IPS-15b (cell line): Measurements from ENCODE around the gene OLA1.

Experiments
- H3K27me3 ChIP-seq: one replicate; pipeline ENCODE4 v1.6.1; 2013; ENCODE audit warnings: low read length; ENCODE audit not compliant: control insufficient read depth, insufficient read depth
- H3K36me3 ChIP-seq: one replicate; pipeline ENCODE4 v1.6.1; 2013; ENCODE audit warnings: low read length; ENCODE audit not compliant: control insufficient read depth, insufficient read depth
- H3K4me1 ChIP-seq: one replicate; pipeline ENCODE4 v1.6.1; 2013; ENCODE audit warnings: mild to moderate bottlenecking, low read length; ENCODE audit not compliant: control insufficient read depth, insufficient read depth
- H3K4me3 ChIP-seq: one replicate; pipeline ENCODE4 v1.5.1; 2013; ENCODE audit warnings: low read depth, low read length
- H3K9ac ChIP-seq: one replicate; pipeline ENCODE4 v1.6.1; 2013; ENCODE audit warnings: low read depth, mild to moderate bottlenecking, low read length
- H3K9me3 ChIP-seq: one replicate; pipeline ENCODE4 v1.6.1; 2013; ENCODE audit warnings: mild to moderate bottlenecking, low read length; ENCODE audit not compliant: control insufficient read depth, insufficient read depth

OLA1 gene

GRCh38 chr2:174108579-174108978 lies 139.8 kb downstream of the OLA1 start:
- no peak overlapping the region for H3K9ac ChIP-seq
- no peak overlapping the region for H3K4me3 ChIP-seq
- no peaks in the 10 kb centered on the region for H3K27me3 ChIP-seq
- H3K36me3 ChIP-seq, result no peaks in the 10 kb centered on the region
- H3K4me1 ChIP-seq, result peaks cover 15% of the 10 kb centered on the region
- no peaks in the 10 kb centered on the region for H3K9me3 ChIP-seq

- Histone ChIP-seq H3K4me1 (peaks cover 15% of the 10 kb centered on the region), H3K9me3 (no peaks in the 10 kb centered on the region), H3K9ac (no peak overlapping the region), H3K36me3 (no peaks in the 10 kb centered on the region), H3K4me3 (no peak overlapping the region), H3K27me3 (no peaks in the 10 kb centered on the region)
Measured at GRCh38 chr2:174106736-174107135, 141.6 kb downstream of the OLA1 start.

GRCh38 chr2:174094542-174094941 lies 153.8 kb downstream of the OLA1 start:
- no peak overlapping the region for H3K4me3 ChIP-seq
- no peaks in the 10 kb centered on the region for H3K9me3 ChIP-seq
- H3K9ac ChIP-seq, result no peak overlapping the region
- H3K4me1 ChIP-seq, result no peaks in the 10 kb centered on the region
- no peaks in the 10 kb centered on the region for H3K27me3 ChIP-seq
- no peaks in the 10 kb centered on the region for H3K36me3 ChIP-seq

- H3K9ac ChIP-seq, result no peak overlapping the region
- H3K9me3 ChIP-seq, result no peaks in the 10 kb centered on the region
- H3K27me3 ChIP-seq, result no peaks in the 10 kb centered on the region
- H3K36me3 ChIP-seq, result no peaks in the 10 kb centered on the region
- no peaks in the 10 kb centered on the region for H3K4me1 ChIP-seq
- no peak overlapping the region for H3K4me3 ChIP-seq
Measured at GRCh38 chr2:174090476-174090875, 157.9 kb downstream of the OLA1 start.

GRCh38 chr2:174088706-174089460 lies 159.4 kb downstream of the OLA1 start:
- Histone ChIP-seq H3K9me3 (no peaks in the 10 kb centered on the region), H3K36me3 (no peaks in the 10 kb centered on the region), H3K4me3 (no peak overlapping the region), H3K9ac (no peak overlapping the region), H3K27me3 (no peaks in the 10 kb centered on the region), H3K4me1 (peaks cover 3% of the 10 kb centered on the region)

GRCh38 chr2:174086708-174087107 lies 161.6 kb downstream of the OLA1 start:
- Histone ChIP-seq H3K9ac (no peak overlapping the region), H3K9me3 (no peaks in the 10 kb centered on the region), H3K36me3 (no peaks in the 10 kb centered on the region), H3K27me3 (no peaks in the 10 kb centered on the region), H3K4me1 (peaks cover 7% of the 10 kb centered on the region), H3K4me3 (no peak overlapping the region)

- Histone ChIP-seq H3K4me3 (no peak overlapping the region), H3K36me3 (no peaks in the 10 kb centered on the region), H3K27me3 (no peaks in the 10 kb centered on the region), H3K9ac (no peak overlapping the region), H3K4me1 (peaks cover 7% of the 10 kb centered on the region), H3K9me3 (no peaks in the 10 kb centered on the region)
Measured at GRCh38 chr2:174085781-174086180, 162.6 kb downstream of the OLA1 start.

- no peaks in the 10 kb centered on the region for H3K9me3 ChIP-seq
- peaks cover 7% of the 10 kb centered on the region for H3K4me1 ChIP-seq
- H3K4me3 ChIP-seq, result no peak overlapping the region
- no peak overlapping the region for H3K9ac ChIP-seq
- no peaks in the 10 kb centered on the region for H3K36me3 ChIP-seq
- H3K27me3 ChIP-seq, result no peaks in the 10 kb centered on the region
Measured at GRCh38 chr2:174083843-174084458, 164.4 kb downstream of the OLA1 start.

GRCh38 chr2:174080672-174081121 lies 167.6 kb downstream of the OLA1 start:
- no peaks in the 10 kb centered on the region for H3K27me3 ChIP-seq
- H3K9ac ChIP-seq, result no peak overlapping the region
- peaks cover 7% of the 10 kb centered on the region for H3K4me1 ChIP-seq
- no peaks in the 10 kb centered on the region for H3K9me3 ChIP-seq
- no peaks in the 10 kb centered on the region for H3K36me3 ChIP-seq
- H3K4me3 ChIP-seq, result no peak overlapping the region

GRCh38 chr2:174078275-174078674 lies 170.1 kb downstream of the OLA1 start:
- Histone ChIP-seq H3K4me1 (no peaks in the 10 kb centered on the region), H3K36me3 (no peaks in the 10 kb centered on the region)

GRCh38 chr2:174076975-174077374 lies 171.4 kb downstream of the OLA1 start:
- no peak overlapping the region for H3K9ac ChIP-seq
- no peak overlapping the region for H3K4me3 ChIP-seq
- no peaks in the 10 kb centered on the region for H3K27me3 ChIP-seq
- H3K36me3 ChIP-seq, result no peaks in the 10 kb centered on the region
- peaks cover 7% of the 10 kb centered on the region for H3K4me1 ChIP-seq
- no peaks in the 10 kb centered on the region for H3K9me3 ChIP-seq

More at GRCh38 chr2:174078275-174078674, 170.1 kb downstream of the OLA1 start:
- no peak overlapping the region for H3K9ac ChIP-seq
- H3K4me3 ChIP-seq, result no peak overlapping the region
- H3K9me3 ChIP-seq, result no peaks in the 10 kb centered on the region
- H3K27me3 ChIP-seq, result no peaks in the 10 kb centered on the region

GRCh38 chr2:174076040-174076439 lies 172.3 kb downstream of the OLA1 start:
- Histone ChIP-seq H3K4me1 (peaks cover 11% of the 10 kb centered on the region), H3K4me3 (no peak overlapping the region), H3K9me3 (no peaks in the 10 kb centered on the region), H3K27me3 (no peaks in the 10 kb centered on the region), H3K36me3 (no peaks in the 10 kb centered on the region), H3K9ac (no peak overlapping the region)
